ENCODE measurements around the gene WNT9A.

DNA sequence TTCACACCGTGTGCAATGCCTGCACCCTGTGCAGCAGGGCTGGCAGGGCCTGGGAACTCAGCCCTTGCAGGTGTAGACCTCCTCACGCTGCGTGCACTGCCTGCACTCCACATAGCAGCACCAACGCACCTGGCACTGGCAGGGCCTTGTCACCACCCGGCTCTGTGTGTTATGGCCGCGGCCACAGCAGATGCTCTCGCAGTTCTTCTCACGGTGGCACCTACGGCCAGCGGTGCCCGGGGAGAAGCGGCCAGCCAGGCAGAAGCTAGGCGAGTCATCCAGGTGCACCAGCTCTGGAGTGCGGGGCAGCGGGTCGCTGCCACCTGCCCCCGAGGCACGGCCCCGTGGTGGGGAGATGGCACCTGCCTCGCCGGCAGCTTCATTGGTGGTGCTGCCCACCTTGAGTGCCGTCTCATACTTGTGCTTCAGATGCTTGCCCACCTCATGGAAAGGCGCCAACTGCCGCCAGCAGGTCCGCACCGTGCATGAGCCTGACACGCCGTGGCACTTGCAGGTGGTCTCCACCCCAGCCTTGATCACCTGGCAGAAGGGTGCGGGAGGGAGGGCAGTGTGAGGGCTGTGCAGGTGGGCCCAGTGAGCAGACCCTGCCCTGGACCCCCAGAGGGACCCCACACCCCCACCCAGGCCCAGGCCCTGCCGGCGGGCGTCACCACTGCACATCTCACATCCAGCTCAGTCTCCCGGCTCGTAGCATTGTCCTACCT lies 26.1 kb downstream of the WNT9A start:
- TF ChIP-seq SIN3A (IDR thresholded peaks at IDR 0.05; ENCODE audit: borderline replicate concordance, insufficient read depth, low read length) (no peak), POLR2AphosphoS5 (IDR thresholded peaks at IDR 0.05; ENCODE audit: low read depth, low read length) (no peak), TAF1 (IDR thresholded peaks at IDR 0.05; ENCODE audit: borderline replicate concordance, insufficient read depth, low read length) (no peak)

Measured in PFSK-1 (cell line).